ENCODE results near the gene GPR146.

Gene GPR146

GRCh38 chr7:1078985-1079384, 34.6 kb downstream of the GPR146 start:
- TF ChIP-seq, protein P1, sequence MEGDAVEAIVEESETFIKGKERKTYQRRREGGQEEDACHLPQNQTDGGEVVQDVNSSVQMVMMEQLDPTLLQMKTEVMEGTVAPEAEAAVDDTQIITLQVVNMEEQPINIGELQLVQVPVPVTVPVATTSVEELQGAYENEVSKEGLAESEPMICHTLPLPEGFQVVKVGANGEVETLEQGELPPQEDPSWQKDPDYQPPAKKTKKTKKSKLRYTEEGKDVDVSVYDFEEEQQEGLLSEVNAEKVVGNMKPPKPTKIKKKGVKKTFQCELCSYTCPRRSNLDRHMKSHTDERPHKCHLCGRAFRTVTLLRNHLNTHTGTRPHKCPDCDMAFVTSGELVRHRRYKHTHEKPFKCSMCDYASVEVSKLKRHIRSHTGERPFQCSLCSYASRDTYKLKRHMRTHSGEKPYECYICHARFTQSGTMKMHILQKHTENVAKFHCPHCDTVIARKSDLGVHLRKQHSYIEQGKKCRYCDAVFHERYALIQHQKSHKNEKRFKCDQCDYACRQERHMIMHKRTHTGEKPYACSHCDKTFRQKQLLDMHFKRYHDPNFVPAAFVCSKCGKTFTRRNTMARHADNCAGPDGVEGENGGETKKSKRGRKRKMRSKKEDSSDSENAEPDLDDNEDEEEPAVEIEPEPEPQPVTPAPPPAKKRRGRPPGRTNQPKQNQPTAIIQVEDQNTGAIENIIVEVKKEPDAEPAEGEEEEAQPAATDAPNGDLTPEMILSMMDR (IDR thresholded peaks at IDR 0.05; ENCODE audit: low read depth, low read length, missing control alignments) = no peak
- in situ Hi-C loops (cut with HindIII; ENCODE audit: low sequenced_read_pairs) = no loop called here
- DNase-seq (ENCODE audit: low read depth) = no peak
- H3K4me3 ChIP-seq (ENCODE audit: low read depth, low read length) = no peak overlapping the region

- no peak overlapping the region for H3K4me3 ChIP-seq (ENCODE audit: low read depth, low read length)
- DNase-seq (ENCODE audit: low read depth) = no peak
- in situ Hi-C loops (cut with HindIII; ENCODE audit: low sequenced_read_pairs) = no loop called here
- TF ChIP-seq, protein P1 (IDR thresholded peaks at IDR 0.05; ENCODE audit: low read depth, low read length, missing control alignments) = no peak
Measured at GRCh38 chr7:1079546-1079945, 35.2 kb downstream of the GPR146 start.

DNA sequence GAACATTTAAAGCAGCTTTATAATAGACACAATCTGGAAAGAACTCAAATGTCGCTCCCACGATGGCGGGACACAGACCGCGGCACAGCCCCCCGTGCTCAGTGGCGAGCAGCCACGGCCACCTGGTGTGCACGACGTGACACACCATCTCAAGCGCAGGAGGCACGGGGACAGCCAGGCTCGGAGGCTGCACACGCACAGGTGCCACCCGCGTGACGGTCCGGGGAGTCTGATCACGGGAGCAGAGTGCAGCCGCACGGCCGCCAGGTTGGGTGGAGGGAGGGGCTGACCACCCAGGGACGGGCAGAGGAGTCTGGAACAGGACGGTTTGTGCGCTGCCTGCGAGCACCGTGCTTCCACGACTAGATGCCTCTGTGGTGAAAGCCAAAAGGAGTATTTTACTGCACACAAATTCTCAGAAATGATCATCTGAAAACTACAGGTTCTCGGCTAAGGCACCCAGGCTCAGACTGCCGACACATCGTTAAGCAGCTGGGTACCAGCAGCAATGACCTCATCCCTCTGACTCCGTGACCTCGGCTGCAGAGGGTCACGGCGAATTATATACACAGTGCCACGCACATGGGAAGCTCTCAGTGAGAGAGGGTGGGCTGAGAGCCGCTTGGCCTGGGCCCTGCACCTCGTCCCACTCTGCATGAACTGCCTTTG, 36.0 kb downstream of the GPR146 start:
- H3K4me3 ChIP-seq (ENCODE audit: low read depth, low read length) = no peak overlapping the region
- no peak for DNase-seq (ENCODE audit: low read depth)
- in situ Hi-C loops (cut with HindIII; ENCODE audit: low sequenced_read_pairs) = no loop called here
- TF ChIP-seq, protein P1 (IDR thresholded peaks at IDR 0.05; ENCODE audit: low read depth, low read length, missing control alignments) = no peak

- in situ Hi-C loops (cut with HindIII; ENCODE audit: low sequenced_read_pairs) = no loop called here
- no peak overlapping the region for H3K4me3 ChIP-seq (ENCODE audit: low read depth, low read length)
- TF ChIP-seq, protein P1 (IDR thresholded peaks at IDR 0.05; ENCODE audit: low read depth, low read length, missing control alignments) = no peak
- no peak for DNase-seq (ENCODE audit: low read depth)
Measured at GRCh38 chr7:1080921-1081255, 36.5 kb downstream of the GPR146 start.

GRCh38 chr7:1081336-1081735, 37.0 kb downstream of the GPR146 start:
- no peak overlapping the region for H3K4me3 ChIP-seq (ENCODE audit: low read depth, low read length)
- no peak for DNase-seq (ENCODE audit: low read depth)
- TF ChIP-seq, protein P1 (IDR thresholded peaks at IDR 0.05; ENCODE audit: low read depth, low read length, missing control alignments) = no peak
- in situ Hi-C loops (cut with HindIII; ENCODE audit: low sequenced_read_pairs) = no loop called here

DNA sequence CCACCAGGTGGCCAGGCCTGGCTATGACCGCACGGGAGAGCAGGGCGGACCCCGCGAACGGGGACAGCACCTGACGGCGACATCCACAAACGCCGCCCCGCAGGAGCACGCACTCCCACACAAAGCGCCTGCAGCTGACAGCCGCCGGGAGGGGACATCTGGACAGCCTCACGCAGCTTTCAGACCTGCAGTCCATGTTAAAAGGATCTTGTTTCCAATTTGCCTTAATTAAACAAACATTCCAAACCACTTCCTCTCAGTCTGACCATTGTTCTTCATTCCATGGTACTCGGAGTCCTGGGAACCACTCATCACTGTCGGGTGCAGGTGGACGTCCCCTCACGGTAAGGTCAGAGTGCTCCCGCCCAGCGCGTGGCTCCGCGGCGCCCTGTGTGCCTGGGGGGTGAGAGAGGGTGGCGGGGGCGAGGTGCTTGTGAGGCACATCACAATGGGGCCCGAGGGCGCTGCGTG, 37.6 kb downstream of the GPR146 start:
- in situ Hi-C loops (cut with HindIII; ENCODE audit: low sequenced_read_pairs) = no loop called here
- peak; percentile 44 for DNase-seq (ENCODE audit: low read depth)
- TF ChIP-seq, protein P1 (IDR thresholded peaks at IDR 0.05; ENCODE audit: low read depth, low read length, missing control alignments) = no peak
- H3K4me3 ChIP-seq (ENCODE audit: low read depth, low read length) = no peak overlapping the region
